Lower leg skin (tissue), 4 donors: Measurements from ENCODE around the gene PDE9A. TPM values are rescaled to one million over a fixed set of nuclear protein-coding genes. Genes with fewer than 3 reads are reported as not detected.

Experiments used
- DNase-seq, 2 donors: peaks; one replicate each; pipeline ENCODE4 v3.0.0-alpha.2; 2019; ENCODE audit warnings: low spot score in 2 of 2
- H3K4me3 ChIP-seq: fragments of 200-600 bp; sonication (generic); 2 replicates; pipeline ENCODE4 v1.5.1; 2017; ENCODE audit warnings: mild to moderate bottlenecking, low read depth; ENCODE audit not compliant: poor library complexity, severe bottlenecking
- POLR2A ChIP-seq, 2 donors: fragments of 450-650 bp; IDR thresholded peaks; one replicate each; pipeline ENCODE4 v1.6.1; 2016 to 2017; ENCODE audit warnings: antibody characterized with exemption in 2 of 2, mild to moderate bottlenecking in 1 of 2, moderate library complexity in 1 of 2
- WGBS, 2 donors: methylation state at CpG; one replicate each; pipeline ENCODE4 v1.1.5; 2018; 5-methylcytosine and 5-hydroxymethylcytosine counted together
- intact Hi-C: fragments of 100-400 bp; cut with DNase I; formaldehyde crosslinking; loops from one replicate; pipeline ENCODE4 v1.15.0; 2023; ENCODE audit warnings: low total_unique reads
- total RNA-seq, 4 donors: library from RNA; depleted of rRNA; stranded (reverse); fragments of >200 nt; gene quantifications; one replicate each; pipeline ENCODE4 v1.1.0, GENCODE V29; 2016
- TF ChIP-seq, protein P1 (sequence below), 3 donors: fragments of 450-650 bp; IDR thresholded peaks; one replicate each; pipeline ENCODE4 v1.5.1; 2016; ENCODE audit warnings: antibody characterized with exemption in 3 of 3, mild to moderate bottlenecking in 3 of 3, moderate library complexity in 2 of 3

Gene PDE9A
- total RNA-seq, 4 donors from 2014 or later = 2.1 to 16.3 (median 9.0) TPM

GRCh38 chr21:42696501-42697040, 43.1 kb downstream of the PDE9A start:
- DNase-seq = no peak
- no peak overlapping the region for H3K4me3 ChIP-seq
- intact Hi-C loops = no loop called here
- 86 to 98% methylated on average over 8 to 9 of the region's 9 CpGs for WGBS, 2 donors
- TF ChIP-seq, protein P1, sequence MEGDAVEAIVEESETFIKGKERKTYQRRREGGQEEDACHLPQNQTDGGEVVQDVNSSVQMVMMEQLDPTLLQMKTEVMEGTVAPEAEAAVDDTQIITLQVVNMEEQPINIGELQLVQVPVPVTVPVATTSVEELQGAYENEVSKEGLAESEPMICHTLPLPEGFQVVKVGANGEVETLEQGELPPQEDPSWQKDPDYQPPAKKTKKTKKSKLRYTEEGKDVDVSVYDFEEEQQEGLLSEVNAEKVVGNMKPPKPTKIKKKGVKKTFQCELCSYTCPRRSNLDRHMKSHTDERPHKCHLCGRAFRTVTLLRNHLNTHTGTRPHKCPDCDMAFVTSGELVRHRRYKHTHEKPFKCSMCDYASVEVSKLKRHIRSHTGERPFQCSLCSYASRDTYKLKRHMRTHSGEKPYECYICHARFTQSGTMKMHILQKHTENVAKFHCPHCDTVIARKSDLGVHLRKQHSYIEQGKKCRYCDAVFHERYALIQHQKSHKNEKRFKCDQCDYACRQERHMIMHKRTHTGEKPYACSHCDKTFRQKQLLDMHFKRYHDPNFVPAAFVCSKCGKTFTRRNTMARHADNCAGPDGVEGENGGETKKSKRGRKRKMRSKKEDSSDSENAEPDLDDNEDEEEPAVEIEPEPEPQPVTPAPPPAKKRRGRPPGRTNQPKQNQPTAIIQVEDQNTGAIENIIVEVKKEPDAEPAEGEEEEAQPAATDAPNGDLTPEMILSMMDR (IDR thresholded peaks at IDR 0.05) = no peak
- TF ChIP-seq POLR2A (IDR thresholded peaks at IDR 0.05) = no peak

GRCh38 chr21:42698733-42699132, 45.3 kb downstream of the PDE9A start:
- 87% methylated on average over 9 of the region's 9 CpGs for WGBS, 2 donors
- no peak for DNase-seq
- TF ChIP-seq, protein P1 (IDR thresholded peaks at IDR 0.05) = no peak
- no peak for TF ChIP-seq POLR2A (IDR thresholded peaks at IDR 0.05)
- H3K4me3 ChIP-seq = no peak overlapping the region
- intact Hi-C loops = no loop called here

DNA sequence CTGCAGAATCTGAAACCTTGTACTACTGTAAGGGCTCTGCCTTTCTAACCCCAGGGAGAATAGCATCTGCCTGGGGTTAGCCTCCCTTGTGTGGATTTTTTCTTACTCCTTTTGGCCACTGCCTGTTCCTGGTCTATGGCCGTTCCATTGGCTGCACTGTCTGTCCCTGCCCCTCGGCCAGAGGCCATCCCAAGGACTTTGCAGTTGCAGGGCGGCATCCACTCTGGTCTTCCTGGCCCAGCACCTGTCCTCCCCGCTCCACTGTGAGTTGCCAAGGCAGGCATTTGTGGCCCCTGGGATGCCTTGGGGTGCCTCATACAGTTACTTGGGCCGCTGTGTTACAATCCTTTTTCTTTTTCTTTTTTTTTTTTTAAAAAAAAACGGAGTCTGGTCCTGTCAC, 45.8 kb downstream of the PDE9A start:
- TF ChIP-seq POLR2A (IDR thresholded peaks at IDR 0.05) = no peak
- TF ChIP-seq, protein P1 (IDR thresholded peaks at IDR 0.05) = no peak
- H3K4me3 ChIP-seq = no peak overlapping the region
- no peak for DNase-seq
- intact Hi-C loops = no loop called here
- 83% methylated on average over 5 to 6 of the region's 6 CpGs for WGBS, 2 donors

DNA sequence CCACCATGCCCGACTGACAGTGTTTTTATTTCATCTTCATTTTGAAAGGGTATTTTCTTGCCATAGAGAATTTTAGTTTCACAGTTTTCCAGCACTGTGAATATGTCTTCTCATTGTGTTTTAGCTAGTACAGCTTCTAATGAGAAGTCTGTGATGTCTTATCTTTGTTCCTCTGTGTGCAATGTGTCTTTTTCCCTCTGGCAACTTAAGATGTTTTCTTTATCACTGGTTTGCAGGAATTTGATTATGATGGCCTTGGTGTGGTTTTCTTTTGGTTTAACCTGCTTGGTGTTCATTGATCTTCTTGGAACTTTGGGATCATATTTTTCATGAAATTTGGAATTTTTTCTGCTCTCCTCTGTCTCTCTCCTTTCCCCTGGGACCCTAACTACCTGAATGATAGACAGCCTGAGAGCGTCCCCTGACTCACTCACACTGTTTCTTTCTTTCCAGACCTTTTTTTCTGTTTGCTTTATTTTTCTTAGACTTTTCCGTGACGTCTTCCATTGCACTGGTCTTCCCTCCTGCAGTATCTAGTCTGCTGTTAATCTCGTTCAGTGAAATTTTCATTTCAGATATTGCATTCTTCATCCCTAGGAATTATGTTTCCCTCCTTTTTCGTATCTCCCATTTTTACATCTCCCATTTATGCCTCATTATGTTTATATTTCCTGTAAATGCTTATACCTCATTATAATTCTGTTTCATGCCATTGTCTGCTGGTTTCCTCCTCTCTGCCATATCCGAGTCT, 48.5 kb downstream of the PDE9A start:
- 90% methylated on average over 7 of the region's 7 CpGs for WGBS, 2 donors
- no peak for TF ChIP-seq POLR2A (IDR thresholded peaks at IDR 0.05)
- TF ChIP-seq, protein P1 (IDR thresholded peaks at IDR 0.05) = no peak
- intact Hi-C loops = no loop called here
- no peak for DNase-seq
- H3K4me3 ChIP-seq = no peak overlapping the region

GRCh38 chr21:42702720-42703119, 49.3 kb downstream of the PDE9A start:
- intact Hi-C loops = no loop called here
- DNase-seq = no peak
- WGBS, 2 donors = 92 to 95% methylated on average over 9 of the region's 9 CpGs
- no peak for TF ChIP-seq POLR2A (IDR thresholded peaks at IDR 0.05)
- TF ChIP-seq, protein P1 (IDR thresholded peaks at IDR 0.05) = no peak
- no peak overlapping the region for H3K4me3 ChIP-seq
